Endothelial cell of hepatic sinusoid (primary cell): Measurements from ENCODE around the gene NEMF.
"Not testable (repeated sequence)": the region's sequence is repeated elsewhere in the genome, so short reads cannot be mapped to it uniquely, and the experiment has no call there.

ENCODE experiments used
- in situ Hi-C: cut with HindIII; loops from 2 replicates; pipeline ENCODE4 v1.10.0; 2017; ENCODE audit warnings: low sequenced_read_pairs

The NEMF gene, protein sequence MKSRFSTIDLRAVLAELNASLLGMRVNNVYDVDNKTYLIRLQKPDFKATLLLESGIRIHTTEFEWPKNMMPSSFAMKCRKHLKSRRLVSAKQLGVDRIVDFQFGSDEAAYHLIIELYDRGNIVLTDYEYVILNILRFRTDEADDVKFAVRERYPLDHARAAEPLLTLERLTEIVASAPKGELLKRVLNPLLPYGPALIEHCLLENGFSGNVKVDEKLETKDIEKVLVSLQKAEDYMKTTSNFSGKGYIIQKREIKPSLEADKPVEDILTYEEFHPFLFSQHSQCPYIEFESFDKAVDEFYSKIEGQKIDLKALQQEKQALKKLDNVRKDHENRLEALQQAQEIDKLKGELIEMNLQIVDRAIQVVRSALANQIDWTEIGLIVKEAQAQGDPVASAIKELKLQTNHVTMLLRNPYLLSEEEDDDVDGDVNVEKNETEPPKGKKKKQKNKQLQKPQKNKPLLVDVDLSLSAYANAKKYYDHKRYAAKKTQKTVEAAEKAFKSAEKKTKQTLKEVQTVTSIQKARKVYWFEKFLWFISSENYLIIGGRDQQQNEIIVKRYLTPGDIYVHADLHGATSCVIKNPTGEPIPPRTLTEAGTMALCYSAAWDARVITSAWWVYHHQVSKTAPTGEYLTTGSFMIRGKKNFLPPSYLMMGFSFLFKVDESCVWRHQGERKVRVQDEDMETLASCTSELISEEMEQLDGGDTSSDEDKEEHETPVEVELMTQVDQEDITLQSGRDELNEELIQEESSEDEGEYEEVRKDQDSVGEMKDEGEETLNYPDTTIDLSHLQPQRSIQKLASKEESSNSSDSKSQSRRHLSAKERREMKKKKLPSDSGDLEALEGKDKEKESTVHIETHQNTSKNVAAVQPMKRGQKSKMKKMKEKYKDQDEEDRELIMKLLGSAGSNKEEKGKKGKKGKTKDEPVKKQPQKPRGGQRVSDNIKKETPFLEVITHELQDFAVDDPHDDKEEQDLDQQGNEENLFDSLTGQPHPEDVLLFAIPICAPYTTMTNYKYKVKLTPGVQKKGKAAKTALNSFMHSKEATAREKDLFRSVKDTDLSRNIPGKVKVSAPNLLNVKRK

DNA sequence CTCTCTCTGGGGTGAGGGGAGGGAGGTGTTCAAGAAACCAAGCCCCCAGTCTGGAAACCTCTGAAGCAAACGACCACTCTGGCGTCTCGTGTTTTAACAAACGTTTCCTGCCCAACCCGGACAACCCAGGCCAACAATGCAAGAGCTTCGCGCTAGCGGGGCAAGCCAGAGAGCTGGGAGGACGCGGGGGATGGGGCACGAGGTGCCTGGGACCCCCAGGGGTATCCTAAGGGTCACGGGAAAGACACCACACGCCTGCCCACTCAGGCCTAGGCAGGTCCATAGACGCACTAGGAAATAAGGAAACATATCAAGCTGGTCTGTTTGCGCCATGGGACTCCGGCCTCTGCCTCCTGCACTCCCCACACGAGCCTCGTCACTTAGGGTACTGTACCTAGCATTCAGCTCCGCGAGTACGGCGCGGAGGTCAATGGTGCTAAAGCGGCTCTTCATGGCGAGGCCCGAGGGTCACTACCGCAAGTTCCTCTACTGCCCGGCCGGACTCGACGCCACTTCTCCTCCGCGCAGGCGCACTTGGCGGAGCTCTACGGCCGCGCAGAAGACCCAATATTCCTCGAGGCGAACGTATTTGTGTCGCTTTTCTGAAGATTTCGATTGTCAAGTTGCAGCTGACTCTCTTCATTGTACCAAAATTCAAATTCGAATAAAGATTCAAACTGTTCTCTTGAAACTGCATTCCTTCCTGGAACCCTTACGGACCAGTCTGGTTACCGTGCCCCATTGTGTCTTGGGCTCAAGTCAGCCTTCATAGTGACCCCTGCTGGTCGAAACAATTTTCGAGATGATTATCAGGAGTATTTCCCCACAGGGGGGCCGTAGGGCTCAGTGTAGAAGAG is at the start of gene NEMF:
NEMF (minus strand) TSS at position 488 of the 857 bp plus-strand sequence; CDS start at position 453, 35 bp downstream.
- in situ Hi-C loops = no loop called here

DNA sequence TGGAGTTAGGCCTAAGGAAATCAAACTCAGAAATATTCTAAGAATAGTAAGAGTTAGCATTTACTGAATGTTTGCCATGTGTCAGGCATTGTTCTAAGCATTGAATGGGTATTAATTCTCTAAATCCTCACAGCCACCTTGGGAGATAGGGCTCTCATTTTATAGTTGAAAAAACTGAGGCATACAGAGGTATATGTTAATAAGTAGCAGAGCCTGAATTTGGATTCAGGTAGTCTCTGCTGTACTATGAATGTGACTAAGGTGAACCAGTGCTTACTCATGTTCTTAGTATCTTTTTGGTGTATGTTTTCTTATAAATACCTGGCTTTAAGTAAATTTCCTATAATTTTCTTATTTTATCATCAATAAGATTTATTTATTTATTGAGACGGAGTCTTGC is 48.4 kb upstream of the NEMF start:
- in situ Hi-C loops = no loop called here

DNA sequence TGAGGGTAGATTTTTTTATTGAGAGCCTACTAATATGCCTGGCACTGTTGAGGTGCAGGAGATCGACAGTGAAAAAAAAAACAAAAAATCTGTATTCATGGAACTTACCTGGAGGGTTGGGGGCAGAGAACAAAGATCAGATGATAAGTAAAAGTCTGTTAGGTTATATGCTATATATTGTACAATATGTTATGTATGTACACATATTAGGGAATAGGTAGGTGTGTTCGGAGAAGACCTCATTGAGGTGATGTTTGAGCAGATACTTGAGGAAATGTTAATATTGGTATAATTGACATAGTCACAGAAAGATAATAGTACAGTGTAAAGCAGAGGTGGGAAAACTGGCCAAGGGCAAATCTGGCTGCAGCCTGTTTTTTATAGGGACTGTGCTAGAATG is 45.9 kb upstream of the NEMF start:
- in situ Hi-C loops = no loop called here

DNA sequence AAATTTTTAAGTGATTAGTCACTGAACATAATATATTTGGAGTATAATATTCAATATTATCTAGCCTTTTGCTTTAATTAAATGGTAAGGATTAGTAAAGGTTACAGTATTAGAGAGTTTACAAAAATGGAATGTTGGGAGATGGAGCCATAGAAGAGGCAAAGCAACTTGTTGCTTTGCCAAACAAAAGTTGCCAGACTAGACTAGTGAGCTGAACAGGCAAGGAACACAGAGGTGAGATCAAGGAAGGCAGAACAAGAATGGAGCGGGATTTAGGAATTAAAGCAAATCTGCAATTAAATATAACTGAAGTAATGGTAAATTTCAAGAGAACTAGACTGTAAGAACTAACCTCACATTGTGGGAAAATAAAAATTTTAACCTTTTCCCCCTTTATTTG is 45.4 kb upstream of the NEMF start:
- in situ Hi-C loops = no loop called here

DNA sequence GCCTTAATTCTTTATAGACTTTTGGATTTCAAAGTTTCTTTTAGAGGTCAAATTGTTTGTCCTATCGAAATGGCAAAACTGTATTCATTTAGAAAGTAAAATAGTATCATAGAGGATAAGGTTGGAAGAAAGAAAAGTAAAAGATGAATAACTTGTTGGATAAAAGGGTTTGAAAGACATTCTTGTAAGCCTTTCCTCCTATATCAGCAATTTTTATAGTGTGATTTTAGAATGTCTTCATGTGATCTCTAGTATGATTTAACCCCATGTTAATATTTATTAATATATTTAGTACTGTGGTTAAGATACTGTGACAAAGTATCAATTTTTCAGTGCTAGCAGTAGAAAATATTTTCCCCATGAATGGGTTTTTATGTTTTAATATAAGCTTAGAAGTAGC is 44.8 kb upstream of the NEMF start:
- in situ Hi-C loops = no loop called here

DNA sequence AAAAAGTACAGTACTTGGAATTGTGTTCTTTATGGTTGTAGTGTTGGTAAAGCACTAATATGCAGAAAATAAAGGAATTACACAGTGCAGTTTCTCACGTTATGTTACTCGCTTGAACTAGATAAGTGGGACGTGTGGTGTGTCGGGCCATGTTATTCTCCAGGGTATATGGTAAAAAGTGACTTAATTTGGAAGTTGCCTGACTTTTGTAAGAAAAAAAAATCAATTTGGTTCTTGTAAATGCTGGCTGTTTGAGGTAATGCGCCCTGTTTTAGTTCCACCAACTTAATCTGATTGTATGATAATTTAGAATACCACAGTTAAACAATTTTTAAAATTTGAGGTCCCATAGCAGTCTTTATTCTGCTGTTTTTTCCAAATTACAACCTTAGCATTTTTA is 44.4 kb upstream of the NEMF start:
- in situ Hi-C loops = no loop called here

DNA sequence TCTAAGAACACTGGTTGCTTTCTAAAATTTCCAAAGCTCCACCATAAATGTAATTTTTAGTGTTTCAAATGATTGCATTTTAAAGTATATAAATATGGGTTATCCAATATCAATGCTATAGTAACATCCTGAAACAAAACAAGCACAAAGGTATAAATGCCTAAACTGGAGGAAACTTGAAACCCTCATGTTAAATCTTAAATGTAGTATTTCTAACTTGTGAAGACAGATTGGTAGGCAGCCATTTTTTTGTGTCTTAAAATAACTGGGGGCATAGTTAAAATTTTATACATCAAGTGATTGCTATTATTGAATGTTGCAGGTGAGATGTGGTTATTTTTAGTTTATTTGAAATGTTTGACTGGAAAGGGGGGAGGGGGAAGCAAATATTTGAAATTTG is 43.7 kb upstream of the NEMF start:
- in situ Hi-C loops = not testable (repeated sequence)

DNA sequence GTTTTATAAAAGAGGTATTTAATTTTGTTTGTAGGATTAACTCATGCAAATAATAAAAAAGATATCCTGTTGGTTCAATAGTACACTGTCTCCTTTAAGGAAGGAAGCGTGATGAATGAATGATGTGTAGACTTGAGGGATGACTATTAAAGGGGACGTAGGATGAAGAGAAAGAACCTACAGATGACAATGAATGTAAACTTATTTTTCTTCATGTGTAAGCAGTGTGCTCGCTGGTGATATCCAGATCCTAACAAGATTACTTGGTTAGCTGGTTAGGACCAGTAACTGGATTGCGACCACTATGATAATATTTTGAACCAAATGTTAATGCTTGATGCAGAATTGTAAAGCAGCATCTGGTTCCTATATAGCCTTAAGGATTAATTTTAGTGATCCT is 42.9 kb upstream of the NEMF start:
- in situ Hi-C loops = no loop called here

DNA sequence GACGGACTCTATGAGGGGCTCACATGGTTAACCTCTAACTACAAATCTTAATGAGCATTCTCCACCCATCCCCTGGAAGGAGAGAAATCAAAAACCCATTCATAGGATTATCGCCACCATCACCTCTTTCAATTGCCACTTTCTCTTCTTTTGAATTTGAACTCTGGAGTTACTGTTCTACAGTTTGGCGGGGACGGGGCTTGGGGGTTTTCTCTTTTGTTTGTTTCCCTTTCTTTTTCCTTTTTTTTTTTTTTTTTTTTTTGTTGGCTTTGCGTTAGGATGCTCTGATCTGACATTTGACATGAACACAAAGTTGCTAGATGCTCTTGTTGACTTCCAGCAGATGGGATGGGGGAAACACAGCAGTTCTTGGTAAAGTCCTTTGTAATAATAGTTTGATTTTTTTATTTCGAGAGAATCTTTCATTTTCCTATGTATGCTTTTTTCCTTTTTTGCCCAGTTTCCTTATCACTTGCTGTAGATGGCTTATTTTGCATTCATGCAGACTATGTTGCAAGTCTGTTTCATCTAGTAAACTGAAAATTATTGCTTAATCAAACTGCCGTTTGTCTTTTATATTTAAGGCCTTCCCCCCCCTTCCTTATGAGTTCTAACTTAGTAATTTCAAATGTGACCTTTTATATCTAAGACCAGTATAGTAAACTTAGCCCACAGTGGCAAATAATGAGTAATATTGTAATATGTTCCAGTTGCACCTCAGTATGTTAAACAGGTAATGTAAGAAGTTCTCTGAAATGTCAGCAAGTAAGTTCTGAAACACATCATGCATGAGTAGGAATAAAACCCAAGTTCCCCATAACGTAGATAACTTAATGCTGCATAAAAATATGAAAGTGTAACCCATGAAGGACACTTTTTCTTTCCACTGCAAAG is 41.9 kb upstream of the NEMF start:
- in situ Hi-C loops = not testable (repeated sequence)

DNA sequence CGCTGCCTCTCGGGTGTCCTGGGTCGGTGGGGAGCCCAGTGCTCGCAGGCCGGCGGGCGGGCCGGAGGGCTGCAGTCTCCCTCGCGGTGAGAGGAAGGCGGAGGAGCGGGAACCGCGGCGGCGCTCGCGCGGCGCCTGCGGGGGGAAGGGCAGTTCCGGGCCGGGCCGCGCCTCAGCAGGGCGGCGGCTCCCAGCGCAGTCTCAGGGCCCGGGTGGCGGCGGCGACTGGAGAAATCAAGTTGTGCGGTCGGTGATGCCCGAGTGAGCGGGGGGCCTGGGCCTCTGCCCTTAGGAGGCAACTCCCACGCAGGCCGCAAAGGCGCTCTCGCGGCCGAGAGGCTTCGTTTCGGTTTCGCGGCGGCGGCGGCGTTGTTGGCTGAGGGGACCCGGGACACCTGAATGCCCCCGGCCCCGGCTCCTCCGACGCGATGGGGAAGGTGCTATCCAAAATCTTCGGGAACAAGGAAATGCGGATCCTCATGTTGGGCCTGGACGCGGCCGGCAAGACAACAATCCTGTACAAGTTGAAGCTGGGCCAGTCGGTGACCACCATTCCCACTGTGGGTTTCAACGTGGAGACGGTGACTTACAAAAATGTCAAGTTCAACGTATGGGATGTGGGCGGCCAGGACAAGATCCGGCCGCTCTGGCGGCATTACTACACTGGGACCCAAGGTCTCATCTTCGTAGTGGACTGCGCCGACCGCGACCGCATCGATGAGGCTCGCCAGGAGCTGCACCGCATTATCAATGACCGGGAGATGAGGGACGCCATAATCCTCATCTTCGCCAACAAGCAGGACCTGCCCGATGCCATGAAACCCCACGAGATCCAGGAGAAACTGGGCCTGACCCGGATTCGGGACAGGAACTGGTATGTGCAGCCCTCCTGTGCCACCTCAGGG is 41.0 kb upstream of the NEMF start:
- in situ Hi-C loops = no loop called here

DNA sequence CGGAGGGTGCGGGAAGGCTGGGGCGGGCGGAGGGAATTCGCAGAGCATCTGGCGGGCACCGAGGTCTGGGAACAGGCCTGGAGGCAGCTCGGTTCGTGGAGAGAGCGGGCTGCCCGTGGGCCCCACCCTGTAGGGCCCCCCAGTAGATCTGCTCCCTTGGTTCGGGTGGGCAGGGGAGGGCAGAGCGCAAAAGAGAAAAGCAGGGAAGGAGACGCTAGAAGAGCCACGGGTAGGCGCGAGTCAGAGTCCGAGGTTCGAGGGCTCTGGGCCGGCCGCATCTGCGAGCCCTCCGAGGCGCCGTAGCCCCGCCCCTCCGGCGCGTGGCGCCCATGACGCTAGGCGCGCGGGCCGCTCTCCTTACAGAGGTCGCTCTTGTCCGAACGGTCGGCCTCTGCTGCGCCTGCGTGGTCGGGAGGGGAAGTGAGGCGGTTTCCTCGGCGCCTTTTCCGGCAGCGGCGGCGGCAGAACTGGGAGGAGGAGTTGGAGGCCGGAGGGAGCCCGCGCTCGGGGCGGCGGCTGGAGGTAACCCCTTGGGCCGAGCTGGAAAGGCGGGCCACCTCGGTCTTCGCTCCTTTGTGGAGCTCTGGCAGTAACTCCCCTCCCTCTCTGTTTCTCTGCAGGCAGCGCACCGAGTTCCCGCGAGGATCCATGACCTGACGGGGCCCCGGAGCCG is 40.2 kb upstream of the NEMF start, which contains the start of gene ARF6:
ARF6 (plus strand) TSS at position 447 of the 673 bp plus-strand sequence. CDS start 655 bp downstream, outside the sequence.
- in situ Hi-C loops = no loop called here

DNA sequence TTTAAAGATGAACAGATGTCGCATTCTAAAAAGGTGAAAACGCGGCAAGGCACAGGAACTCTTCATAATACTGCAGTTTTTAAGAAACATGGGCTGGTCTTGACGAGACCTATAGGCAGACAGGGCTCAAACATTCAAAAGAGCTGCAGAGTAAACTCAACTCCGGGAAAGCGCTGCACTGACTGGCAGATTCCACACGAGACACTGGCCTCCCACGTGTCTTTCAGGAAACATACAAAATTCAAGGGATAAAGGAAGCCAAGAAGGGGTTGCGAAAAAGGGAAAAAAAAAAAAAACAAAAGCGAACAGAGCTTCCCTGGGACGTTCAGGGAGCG is 39.7 kb upstream of the NEMF start:
- in situ Hi-C loops = no loop called here

DNA sequence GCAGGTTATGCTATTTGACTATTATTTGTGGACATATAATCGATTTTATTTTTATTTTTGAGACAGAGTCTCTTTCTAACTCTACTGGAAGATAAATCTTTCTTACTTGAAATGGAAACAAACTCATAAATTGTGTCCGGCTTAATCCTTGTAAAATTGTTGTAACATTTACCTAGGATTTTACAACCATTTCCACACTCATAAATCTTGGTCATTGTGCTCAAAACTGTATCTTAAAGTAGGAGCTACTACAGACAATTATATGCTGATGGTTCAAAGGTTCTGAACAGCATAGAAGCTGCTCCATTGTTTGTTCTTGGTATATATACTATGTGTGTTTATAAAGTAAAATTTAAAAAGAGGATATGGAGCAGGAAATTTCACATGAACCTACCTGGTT is 35.7 kb upstream of the NEMF start:
- in situ Hi-C loops = no loop called here

DNA sequence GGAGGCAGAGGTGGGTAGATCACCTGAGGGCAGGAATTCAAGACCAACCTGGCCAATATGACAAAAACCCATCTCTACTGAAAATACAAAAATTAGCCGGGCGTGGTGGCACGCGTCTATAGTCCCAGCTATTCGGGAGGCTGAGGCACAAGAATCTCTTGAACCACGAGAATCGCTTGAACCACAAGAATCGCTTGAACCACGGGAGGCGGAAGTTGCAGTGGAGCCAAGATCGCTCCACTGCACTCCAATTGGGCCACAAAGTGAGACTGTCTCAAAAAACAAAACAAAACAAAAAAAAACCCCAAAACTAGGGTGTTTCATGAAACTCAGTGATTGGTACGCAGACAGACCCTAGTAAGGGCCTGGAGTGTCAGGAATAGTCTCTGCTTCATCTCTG is 33.9 kb upstream of the NEMF start:
- in situ Hi-C loops = no loop called here

DNA sequence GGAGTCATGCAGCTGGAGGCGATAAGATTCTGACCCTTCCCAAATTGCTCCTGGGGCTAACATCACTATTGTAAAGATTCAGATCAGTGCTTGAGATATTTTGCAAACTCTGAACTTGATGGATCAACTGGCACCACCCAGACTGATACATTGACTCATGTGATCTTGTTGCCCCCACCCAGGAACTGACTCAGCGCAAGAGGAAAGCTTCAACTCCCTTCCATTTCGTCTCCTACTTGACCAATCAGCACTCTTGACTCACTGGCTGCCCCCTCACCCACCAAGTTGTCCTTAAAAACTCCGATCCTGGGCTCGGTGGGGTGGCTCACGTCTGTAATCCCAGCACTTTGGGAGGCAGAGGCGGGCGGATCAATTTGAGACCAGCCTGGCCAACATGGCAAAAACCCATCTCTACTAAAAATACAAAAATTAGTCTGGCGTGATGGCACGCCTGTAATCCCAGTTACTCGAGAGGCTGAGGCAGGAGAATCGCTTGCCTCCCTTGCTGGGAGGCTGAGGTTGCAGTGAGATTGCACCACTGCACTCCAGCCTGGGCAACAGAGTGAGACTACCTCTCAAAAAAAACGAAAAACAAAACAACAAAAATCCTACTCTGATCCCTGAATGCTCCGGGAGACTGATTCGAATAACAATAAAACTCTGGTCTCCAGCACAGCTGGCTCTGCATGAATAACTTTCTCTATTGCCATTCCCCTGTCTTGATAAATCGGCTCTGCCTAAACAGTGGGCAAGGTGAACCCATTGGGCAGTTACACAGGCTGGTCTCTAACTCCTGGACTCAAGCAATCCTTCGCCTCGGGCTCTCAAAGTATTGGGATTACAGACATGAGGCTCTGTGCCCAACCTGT is 30.5 kb upstream of the NEMF start:
- in situ Hi-C loops = no loop called here

DNA sequence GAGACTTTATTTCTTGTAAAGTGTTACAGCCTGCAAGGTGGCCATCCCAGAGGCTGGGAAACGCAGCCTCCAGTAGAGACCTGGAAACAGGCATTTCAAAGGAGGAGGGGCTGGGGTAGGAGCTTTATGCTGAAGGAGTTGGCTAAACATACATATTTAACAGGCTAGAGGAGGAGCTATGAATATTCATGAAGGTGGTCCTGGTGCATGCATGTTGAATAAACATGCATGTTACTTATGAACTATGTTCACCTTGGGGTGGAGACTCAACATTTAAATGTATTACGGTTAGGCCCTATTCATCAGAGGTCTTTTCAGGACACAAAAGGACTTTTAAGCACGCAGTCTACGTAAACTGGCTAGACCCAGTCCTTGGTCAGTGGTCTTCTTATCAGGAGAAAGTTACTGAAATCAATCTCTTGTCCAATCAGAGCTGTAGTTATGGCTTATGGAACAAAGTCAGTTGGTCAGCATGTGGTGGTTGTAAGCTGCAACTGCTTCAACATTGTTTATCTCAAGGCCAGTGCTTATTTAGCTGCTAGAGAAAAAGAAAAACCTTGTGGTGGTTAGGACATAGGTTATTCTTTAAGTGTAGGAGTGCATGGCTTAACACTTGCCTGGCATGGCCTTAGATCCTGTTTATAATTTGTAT is 28.9 kb upstream of the NEMF start:
- in situ Hi-C loops = no loop called here
